PFSK-1 (cell line): ENCODE results near the gene NOG.

Source experiments
- POLR2AphosphoS5 ChIP-seq: IDR thresholded peaks from 2 replicates; pipeline ENCODE4 v1.6.1; 2012; ENCODE audit warnings: low read depth, mild to moderate bottlenecking, control low read depth, low read length, moderate library complexity
- TAF1 ChIP-seq: IDR thresholded peaks from 2 replicates; pipeline ENCODE4 v1.6.1; 2012; ENCODE audit warnings: low read length, control low read depth, borderline replicate concordance; ENCODE audit not compliant: insufficient read depth

DNA sequence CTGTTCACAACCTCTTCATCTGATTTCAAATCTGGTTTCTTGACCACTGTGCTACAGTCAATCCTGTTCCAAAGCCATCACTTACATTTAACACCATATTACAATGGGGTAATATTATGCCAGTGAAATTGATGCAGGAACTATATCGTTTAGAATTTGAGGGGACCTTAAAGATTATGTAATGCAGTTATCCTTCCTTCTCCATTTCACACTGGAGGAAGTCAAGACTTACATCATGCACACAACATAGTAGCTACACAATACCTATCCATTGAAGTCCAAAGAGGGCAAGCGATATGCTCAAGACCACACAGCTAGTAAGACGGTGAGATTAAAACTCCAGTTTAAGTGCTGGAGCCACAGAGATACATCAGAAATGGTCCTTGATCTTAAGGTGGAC lies 16.8 kb downstream of the NOG start:
- TF ChIP-seq TAF1 (no peak), POLR2AphosphoS5 (no peak)
